K562 (cell line): Measurements from ENCODE around the gene FBLIM1. TPM values are rescaled to one million over a fixed set of nuclear protein-coding genes. Genes with fewer than 3 reads are reported as not detected.
A peak's percentile ranks its signal among the peaks of the same experiment; 100 is the strongest.

Experiments used
- ARID1B ChIP-seq: fragments of 450-650 bp; IDR thresholded peaks from 2 replicates; pipeline ENCODE4 v1.6.1; 2016; ENCODE audit warnings: antibody characterized with exemption, mild to moderate bottlenecking, inconsistent platforms
- ARID2 ChIP-seq: fragments of 450-650 bp; IDR thresholded peaks from 2 replicates; pipeline ENCODE4 v1.6.1; 2017; ENCODE audit warnings: antibody characterized with exemption, mild to moderate bottlenecking
- ATF7 ChIP-seq: fragments of 450-650 bp; IDR thresholded peaks from 2 replicates; pipeline ENCODE4 v1.7.1; 2014; ENCODE audit warnings: mild to moderate bottlenecking, moderate library complexity
- CTBP1 ChIP-seq: fragments of 450-650 bp; IDR thresholded peaks from 2 replicates; pipeline ENCODE4 v1.6.1; 2016; ENCODE audit warnings: borderline replicate concordance
- DACH1 ChIP-seq: fragments of 450-650 bp; IDR thresholded peaks from 2 replicates; pipeline ENCODE4 v1.6.1; 2018; ENCODE audit not compliant: partially characterized antibody
- GABPB1 ChIP-seq: sonication (generic); formaldehyde crosslinking; IDR thresholded peaks from 2 replicates; pipeline ENCODE4 v1.8.0; 2022; ENCODE audit warnings: mild to moderate bottlenecking, missing genetic modification reagents
- MYC ChIP-seq, 2 experiments: fragments of 250-450 bp in 1 of 2; sonication (Bioruptor Pico) in 1 of 2; IDR thresholded peaks; 2 replicates each; pipeline versions ENCODE4 v1.5.1 to v1.6.1; 2012 to 2021; ENCODE audit warnings: low read depth in 2 of 2, borderline replicate concordance in 1 of 2, improper control_type of control experiment in 1 of 2, low read length in 1 of 2, mild to moderate bottlenecking in 1 of 2, moderate library complexity in 1 of 2
- MYNN ChIP-seq, 2 experiments: sonication (generic); formaldehyde crosslinking in 1 of 2; IDR thresholded peaks; 2 replicates each; pipeline versions ENCODE4 v1.5.0 to v1.6.1; 2016 to 2020; ENCODE audit warnings: antibody characterized with exemption in 1 of 2, missing genetic modification reagents in 1 of 2
- SETDB1 ChIP-seq: IDR thresholded peaks from one replicate; pipeline ENCODE4 v1.6.1; 2012; ENCODE audit warnings: low read length, control low read depth, inconsistent platforms
- TSC22D4 ChIP-seq: fragments of 450-650 bp; IDR thresholded peaks from 2 replicates; pipeline ENCODE4 v1.6.1; 2016; ENCODE audit warnings: missing genetic modification characterization, missing biosample characterization, control low read depth
- ZBTB40 ChIP-seq, 2 experiments: fragments of 450-650 bp in 1 of 2; sonication (generic) in 1 of 2; formaldehyde crosslinking in 1 of 2; IDR thresholded peaks; 2 replicates each; pipeline versions ENCODE4 v1.7.1 to v1.9.0; 2016 to 2022; ENCODE audit warnings: inconsistent platforms in 1 of 2, mild to moderate bottlenecking in 1 of 2, missing genetic modification reagents in 1 of 2
- polyA plus RNA-seq, 8 experiments: library from polyadenylated mRNA; depleted of rRNA in 4 of 8; stranded (reverse) in 5 of 8; unstranded in 3 of 8; fragments of >200 nt; fragmentation: Nextera tagmentation in 2 of 8; fragmentation: Illumina TruSeq in 1 of 8; extraction: Ambion mirVana in 2 of 8; extraction: Trizol in 1 of 8; gene quantifications; 2 replicates each; pipeline versions ENCODE4 v1.2.1 to v1.2.3, GENCODE V29; 2011 to 2014; ENCODE audit warnings: inconsistent platforms in 1 of 8, missing spikeins in 1 of 8
- total RNA-seq, 7 experiments: library from RNA; depleted of rRNA in 6 of 7; stranded (reverse); fragments of >200 nt in 6 of 7; fragmentation: Illumina TruSeq in 2 of 7; extraction: Trizol in 2 of 7; gene quantifications; 2 replicates each; pipeline versions ENCODE4 v1.2.1 to v1.2.3, GENCODE V29; 2011 to 2021; ENCODE audit warnings: low replicate concordance in 1 of 7
- TF ChIP-seq, protein P1 (sequence below), 3 experiments: IDR thresholded peaks in 2 of 3; conservative IDR thresholded peaks in 1 of 3; 2 replicates each; pipeline ENCODE4 v1.5.1; 2011 to 2012; ENCODE audit warnings: low read length in 3 of 3, mild to moderate bottlenecking in 3 of 3, control low read depth in 2 of 3, improper control_type of control experiment in 1 of 3, inconsistent platforms in 1 of 3, low read depth in 1 of 3, mixed read lengths in 1 of 3, moderate library complexity in 1 of 3; ENCODE audit not compliant: insufficient read depth in 2 of 3

Gene FBLIM1
- total and polyA plus RNA-seq, 9 of the 15 experiments (the other 6 are each of a cell fraction or from before 2014, with no cell fraction given), result 0.14 to 0.24 TPM; not detected in 7

DNA sequence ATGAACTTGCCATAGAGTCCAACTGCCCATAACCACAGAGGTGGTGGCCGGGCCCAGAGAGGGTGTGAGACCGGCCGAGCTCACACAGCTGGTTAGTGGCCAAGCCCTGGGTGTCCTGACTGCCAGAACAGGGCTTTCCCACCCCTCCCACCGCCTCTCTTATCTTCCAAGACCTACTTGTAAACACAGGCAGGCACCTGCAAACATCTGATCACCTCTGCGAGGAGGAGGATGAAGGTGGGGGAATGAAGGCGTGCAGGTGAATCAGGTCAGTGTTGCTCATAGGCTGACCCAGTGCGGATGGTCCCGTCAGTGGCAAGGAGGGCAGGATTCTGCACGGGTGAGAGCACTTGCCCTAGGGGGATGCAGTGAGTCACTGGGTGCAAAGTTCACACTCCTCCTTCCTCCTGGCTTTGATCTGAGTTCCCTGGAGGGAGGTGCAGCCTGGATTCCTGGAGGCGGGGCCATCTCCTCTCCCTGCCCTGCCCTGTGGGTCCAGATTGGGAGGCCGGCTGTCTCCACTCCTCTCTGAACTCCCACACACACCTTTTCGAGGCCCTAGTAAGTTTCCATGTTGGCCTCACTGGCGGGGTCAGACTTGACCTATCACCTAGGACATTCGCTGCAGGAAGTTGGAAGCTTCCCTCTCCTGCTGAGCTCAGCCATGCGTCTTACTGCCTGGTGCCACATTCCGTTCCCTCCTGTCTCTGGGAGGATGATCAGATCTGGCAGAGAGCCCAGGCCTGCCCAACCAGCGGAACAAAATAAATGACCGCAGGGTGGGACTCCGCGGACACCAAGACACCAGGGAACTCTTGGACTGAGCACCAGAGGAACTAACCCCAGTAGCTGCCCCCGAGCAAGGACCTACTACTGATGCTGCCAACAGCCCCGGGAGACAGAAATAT lies 41.6 kb downstream of the FBLIM1 start (continued):
- peak; percentile 72; the same call in 1 of the 2 replicates for TF ChIP-seq ZBTB40 (IDR thresholded peaks at IDR 0.05)
- TF ChIP-seq ZBTB40 (CRISPR knock-in tag; IDR thresholded peaks at IDR 0.05), result no peak
- TF ChIP-seq, protein P1, sequence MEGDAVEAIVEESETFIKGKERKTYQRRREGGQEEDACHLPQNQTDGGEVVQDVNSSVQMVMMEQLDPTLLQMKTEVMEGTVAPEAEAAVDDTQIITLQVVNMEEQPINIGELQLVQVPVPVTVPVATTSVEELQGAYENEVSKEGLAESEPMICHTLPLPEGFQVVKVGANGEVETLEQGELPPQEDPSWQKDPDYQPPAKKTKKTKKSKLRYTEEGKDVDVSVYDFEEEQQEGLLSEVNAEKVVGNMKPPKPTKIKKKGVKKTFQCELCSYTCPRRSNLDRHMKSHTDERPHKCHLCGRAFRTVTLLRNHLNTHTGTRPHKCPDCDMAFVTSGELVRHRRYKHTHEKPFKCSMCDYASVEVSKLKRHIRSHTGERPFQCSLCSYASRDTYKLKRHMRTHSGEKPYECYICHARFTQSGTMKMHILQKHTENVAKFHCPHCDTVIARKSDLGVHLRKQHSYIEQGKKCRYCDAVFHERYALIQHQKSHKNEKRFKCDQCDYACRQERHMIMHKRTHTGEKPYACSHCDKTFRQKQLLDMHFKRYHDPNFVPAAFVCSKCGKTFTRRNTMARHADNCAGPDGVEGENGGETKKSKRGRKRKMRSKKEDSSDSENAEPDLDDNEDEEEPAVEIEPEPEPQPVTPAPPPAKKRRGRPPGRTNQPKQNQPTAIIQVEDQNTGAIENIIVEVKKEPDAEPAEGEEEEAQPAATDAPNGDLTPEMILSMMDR (IDR thresholded peaks at IDR 0.05 in 2 of 3, conservative IDR thresholded peaks at IDR 0.05 in 1 of 3; ENCODE audit: insufficient read depth in 2 of 3, low read depth in 1 of 3, low read length in 3 of 3), result no peak
- peak; percentile 53 for TF ChIP-seq GABPB1 (CRISPR knock-in tag)
- 0 out of 2 replicates have a peak, but pooled peaks have one; percentile 56 for TF ChIP-seq ARID1B
- no peak for TF ChIP-seq TSC22D4 (tag)
- TF ChIP-seq ATF7, result peak; percentile 56
- TF ChIP-seq ARID2, result no peak
- TF ChIP-seq DACH1, result peak; percentile 41
- no peak for TF ChIP-seq SETDB1
- TF ChIP-seq MYNN (IDR thresholded peaks at IDR 0.05), result peak; percentile 44; the same call in 1 of the 2 replicates
- no peak for TF ChIP-seq MYNN (CRISPR knock-in tag; IDR thresholded peaks at IDR 0.05)
- peak; percentile 95 for TF ChIP-seq CTBP1
- peak; percentile 65 for TF ChIP-seq MYC (IDR thresholded peaks at IDR 0.05; ENCODE audit: low read depth, low read length)
- TF ChIP-seq MYC (CRISPR knock-in tag; IDR thresholded peaks at IDR 0.05; ENCODE audit: borderline replicate concordance, low read depth), result peak; percentile 21; the same call in 1 of the 2 replicates
